Inferior parietal cortex (tissue), 1 donor: ENCODE measurements around the gene FHOD1.

ENCODE experiments used
- DNase-seq: peaks from one replicate; pipeline ENCODE4 v3.0.0-alpha.2; 2016; ENCODE audit errors: extremely low spot score

The FHOD1 gene

DNA sequence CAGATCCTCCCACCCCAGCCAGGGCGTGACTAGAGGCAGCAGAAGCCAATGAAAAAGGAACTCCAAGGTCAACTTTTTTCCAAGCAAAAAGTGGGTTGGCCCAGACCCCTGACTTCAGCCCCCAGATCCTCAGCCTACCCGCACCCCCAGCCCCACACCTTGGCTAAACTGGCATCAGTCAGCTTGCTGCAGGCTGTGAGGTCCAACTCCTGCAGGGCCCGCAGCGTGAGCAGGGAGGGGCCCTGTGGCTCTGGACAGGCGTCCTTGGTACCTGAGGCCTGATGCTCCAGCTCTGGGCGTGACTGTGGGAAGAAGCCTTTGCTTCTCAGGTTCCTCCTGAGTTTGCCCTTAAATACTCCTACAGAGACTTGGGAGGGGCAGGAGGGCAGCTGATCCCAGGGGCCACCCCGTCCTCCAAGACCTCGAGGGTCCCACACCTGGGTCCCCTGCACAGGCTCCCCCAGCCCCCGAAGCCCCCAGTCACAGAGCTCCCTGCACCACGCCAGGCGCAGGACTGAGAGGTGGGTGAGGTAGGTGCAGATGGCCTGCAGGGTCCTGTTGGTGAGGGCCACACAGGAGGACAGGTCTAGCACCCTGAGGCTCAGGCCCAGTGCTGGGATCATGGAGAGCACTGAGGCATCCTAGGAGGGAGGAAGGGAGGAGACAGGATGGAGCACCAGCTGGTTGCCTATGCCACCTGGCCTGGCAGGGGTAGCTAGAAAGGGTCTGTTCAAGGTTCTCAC lies 39.0 kb downstream of the FHOD1 start:
- no peak for DNase-seq

- DNase-seq, result no peak
These were observed 39.8 kb downstream of the FHOD1 start for GRCh38 chr16:67207249-67208091.

DNA sequence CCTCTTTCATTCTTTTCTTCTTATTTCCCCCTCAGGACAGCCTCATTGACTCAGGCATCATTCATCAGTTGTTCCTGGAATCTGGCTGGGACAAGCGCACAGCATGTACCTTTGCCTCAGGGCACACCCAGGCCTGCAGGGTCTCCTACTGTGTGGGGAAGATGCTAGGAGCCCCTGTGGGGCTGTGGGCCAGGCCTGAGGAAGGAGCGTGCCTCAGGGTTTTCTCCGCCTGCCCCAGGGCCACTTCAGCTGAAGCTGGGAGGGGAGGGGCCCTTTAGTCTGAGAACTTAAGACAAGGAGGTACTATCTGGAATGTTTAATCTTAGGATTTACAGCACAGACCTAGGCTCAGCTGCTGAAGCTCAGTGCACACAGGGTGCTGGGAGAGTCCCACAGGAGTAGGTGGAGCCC lies 40.4 kb downstream of the FHOD1 start:
- DNase-seq, result no peak

GRCh38 chr16:67206129-67206837 lies 41.0 kb downstream of the FHOD1 start:
- no peak for DNase-seq

DNA sequence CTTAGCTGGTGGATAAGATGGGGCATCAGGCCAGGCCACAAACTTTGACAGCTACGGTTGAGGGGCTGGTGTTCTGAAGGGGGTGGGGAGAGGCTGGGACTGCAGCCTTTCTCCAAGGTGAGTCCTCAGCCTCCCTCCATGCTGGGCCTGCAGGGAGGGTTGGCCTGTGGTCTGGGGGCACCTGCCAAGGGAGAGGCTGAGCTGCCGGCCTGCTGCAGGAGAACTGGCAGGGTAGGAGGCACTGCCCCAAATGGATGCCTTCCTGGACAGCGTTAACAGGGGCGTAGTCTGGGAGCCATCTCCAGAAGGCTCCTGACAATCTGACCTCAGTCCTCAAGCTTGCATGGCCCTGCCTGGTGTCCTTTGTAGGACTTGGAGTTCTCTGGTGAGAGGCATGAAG lies 43.2 kb downstream of the FHOD1 start:
- no peak for DNase-seq

- DNase-seq, result no peak
These were observed 44.3 kb downstream of the FHOD1 start for GRCh38 chr16:67202956-67203493.

DNA sequence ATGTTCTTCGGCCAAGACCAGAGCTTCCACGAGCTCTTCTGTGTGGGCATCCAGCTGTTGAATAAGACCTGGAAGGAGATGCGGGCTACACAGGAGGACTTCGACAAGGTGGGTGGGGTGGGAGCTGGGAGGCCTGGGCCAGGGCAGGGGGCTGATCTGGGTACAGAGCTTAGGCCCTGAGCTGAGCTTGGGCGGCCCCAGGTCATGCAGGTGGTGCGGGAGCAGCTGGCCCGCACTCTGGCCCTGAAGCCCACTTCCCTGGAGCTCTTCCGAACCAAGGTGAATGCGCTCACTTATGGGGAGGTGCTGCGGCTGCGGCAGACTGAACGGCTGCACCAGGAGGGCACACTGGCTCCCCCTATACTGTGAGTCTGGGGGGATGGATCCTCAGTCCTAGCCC lies 44.9 kb downstream of the FHOD1 start:
- no peak for DNase-seq

GRCh38 chr16:67201411-67202345 lies 45.6 kb downstream of the FHOD1 start:
- DNase-seq, result no peak

- no peak for DNase-seq
These were observed 46.8 kb downstream of the FHOD1 start for GRCh38 chr16:67200491-67200890.

DNA sequence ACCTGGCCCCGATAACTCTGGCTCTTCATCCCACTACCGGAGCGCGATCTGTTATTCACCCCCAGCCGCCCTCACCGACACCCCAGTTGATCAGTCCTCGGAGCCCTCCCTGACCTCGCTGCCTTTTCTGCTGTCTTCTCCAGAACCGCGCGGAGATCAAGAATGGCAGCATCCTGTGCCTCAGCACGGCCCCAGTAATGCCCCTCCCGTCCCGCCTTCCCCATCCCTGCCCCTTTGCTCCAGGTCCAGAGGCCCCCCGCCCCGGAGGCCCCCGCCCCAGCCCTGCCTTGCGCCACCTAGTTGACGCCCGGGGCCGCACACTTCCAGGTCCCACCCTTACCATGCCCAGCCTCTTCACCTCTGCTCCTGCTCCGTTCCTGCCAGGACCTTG lies 47.5 kb downstream of the FHOD1 start:
- no peak for DNase-seq

- DNase-seq, result no peak
These were observed 48.1 kb downstream of the FHOD1 start, which contains the start of gene ELMO3 for GRCh38 chr16:67199011-67199807. Gene ELMO3 (plus strand): TSS chr16:67199131. CDS start chr16:67199327, 196 bp downstream.

DNA sequence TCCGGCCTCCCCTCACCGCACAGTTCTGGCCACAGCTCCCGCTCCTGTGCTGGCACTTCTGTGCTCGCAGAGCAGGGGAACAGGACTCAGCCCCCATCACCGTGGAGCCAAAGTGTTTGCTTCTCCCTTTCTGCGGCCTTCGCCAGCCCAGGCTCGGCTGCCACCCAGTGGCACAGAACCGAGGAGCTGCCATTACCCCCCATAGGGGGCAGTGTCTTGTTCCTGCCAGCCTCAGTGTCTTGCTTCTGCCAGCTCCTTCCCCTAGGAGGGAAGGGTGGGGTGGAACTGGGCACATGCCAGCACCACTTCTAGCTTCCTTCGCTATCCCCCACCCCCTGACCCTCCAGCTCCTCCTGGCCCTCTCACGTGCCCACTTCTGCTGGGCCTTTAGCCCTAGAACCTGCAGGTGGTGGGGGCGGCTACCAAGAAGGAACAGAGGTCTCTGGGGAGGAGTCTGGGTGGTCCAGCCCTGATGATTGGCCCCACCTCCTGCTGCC lies 49.0 kb downstream of the FHOD1 start:
- DNase-seq, result no peak

DNA sequence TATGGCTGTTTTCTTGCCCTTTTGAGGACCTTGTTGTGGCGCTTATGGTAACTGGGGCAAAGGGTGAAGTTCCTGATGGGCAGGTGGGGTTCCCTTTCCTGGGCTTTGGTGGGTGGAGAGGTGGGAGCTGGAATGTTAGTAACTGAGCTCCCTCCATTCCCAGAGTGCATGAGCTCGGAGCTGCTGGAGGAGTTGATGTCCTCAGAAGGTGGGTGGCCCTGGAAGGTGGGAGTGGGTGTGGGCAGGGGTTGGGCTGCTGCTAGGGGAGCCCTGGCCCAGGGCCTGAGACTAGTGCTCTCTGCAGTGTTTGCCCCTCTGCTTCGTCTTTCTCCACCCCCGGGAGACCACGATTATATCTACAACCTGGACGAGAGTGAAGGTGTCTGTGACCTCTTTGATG lies 49.6 kb downstream of the FHOD1 start:
- no peak for DNase-seq

DNA sequence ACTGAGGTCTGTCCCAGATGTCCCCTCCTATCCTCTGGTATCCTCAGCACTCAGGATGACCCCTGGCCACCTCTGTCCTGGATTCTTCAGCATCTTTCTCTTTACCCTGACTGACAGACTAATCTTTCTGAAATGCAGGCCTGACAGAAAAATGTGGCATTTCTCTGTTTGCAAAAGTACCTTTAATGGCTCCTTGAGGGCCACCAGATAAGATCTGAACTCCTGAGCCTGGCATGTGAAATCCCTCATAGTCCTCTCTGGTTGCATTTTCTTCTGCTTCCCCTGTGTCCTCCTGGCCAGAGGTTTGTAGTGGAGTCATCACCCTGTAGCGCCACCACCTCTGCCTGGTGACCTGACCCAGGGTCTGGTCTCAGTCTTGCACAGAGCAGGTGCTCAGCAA lies 50.4 kb downstream of the FHOD1 start:
- no peak for DNase-seq

- no peak for DNase-seq
These were observed 51.6 kb downstream of the FHOD1 start for GRCh38 chr16:67195676-67196075.

- DNase-seq, result no peak
These were observed 53.0 kb downstream of the FHOD1 start for GRCh38 chr16:67194260-67194659.

DNA sequence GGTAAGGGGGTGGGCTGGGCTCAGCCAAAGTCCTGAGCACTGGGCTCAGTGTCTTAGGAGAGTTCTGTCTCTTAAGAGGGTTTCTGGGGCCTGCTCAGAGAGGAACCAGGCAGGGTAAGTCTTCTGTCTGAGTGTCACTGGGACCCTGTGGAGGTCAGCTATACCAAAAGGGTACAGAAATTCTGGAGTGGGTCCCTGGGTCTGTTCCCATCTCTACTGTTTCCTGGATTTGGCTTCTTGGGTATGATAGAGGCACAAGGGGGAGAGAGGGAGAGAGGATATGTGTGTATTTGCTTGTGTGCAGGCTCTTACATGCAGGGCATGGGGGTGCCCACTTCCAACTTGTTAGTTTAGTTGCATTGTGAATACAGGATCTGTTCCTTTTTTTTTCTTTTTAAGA lies 53.7 kb downstream of the FHOD1 start:
- no peak for DNase-seq

GRCh38 chr16:67192781-67193361 lies 54.4 kb downstream of the FHOD1 start:
- DNase-seq, result no peak

GRCh38 chr16:67191995-67192681 lies 55.1 kb downstream of the FHOD1 start, which contains the start of gene E2F4:
Gene E2F4 (plus strand): TSS chr16:67192155. CDS start chr16:67192228, 73 bp downstream.
- DNase-seq, result peak; percentile 96
